ENCODE results near the gene PTTG1IP.

DNA sequence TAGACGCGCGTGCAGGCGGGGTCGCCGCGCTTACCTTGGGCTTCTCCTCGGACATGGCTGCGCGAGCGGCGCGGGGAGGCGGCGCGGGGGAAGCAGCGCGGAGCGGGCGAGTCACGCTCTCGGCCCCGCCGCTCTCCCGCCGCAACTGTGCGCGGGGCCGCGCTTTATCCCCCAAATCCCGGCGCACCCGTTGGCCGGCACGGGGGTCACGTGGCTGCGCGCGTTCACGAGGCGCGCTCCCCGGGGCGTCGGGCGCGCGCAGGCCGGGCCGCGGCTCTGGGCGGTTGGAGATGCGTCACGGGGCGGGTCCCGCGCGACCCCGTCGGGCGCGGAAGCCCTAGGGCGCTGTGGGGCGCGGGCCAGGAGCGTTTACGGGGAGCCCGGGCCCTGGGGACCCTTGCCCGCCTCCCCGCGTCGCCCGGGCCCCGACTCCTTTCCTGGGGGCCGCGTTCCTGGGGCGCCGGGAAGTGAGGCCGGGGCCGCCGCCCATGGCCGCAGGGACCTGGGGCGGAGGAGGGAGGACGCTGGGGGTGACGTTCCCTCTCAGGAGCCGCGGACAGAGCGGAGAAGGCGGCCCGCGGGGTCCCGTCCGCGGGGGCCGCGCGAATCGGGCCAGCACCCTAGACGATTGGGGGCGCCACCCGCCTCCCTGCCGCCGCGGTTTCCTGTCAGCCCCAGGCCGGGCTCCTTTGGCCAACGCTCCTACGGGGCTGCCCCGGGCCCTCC is 55.4 kb downstream of the PTTG1IP start, which contains the start of gene SUMO3:
- TF ChIP-seq SUZ12 (IDR thresholded peaks at IDR 0.05; ENCODE audit: extremely low read depth, insufficient read depth, insufficient read length), result no peak
- no peak for TF ChIP-seq ZNF274 (IDR thresholded peaks at IDR 0.05; ENCODE audit: low read depth, low read length)
- TF ChIP-seq YY1 (IDR thresholded peaks at IDR 0.05; ENCODE audit: insufficient read depth, insufficient read length), result no peak
